NB4 (cell line): ENCODE measurements around the gene DDX47.

ENCODE experiments used
- DNase-seq: peaks from one replicate; pipeline ENCODE4 v3.0.0; 2010; ENCODE audit warnings: low read depth
- H3K4me3 ChIP-seq: one replicate; pipeline ENCODE4 v1.5.1; 2011; ENCODE audit warnings: mild to moderate bottlenecking, low read depth, low read length, moderate library complexity
- CTCF ChIP-seq: IDR thresholded peaks from one replicate; pipeline ENCODE4 v1.5.1; 2012; ENCODE audit warnings: low read depth, low read length
- MAX ChIP-seq: IDR thresholded peaks from 2 replicates; pipeline ENCODE4 v1.6.1; 2011; ENCODE audit warnings: low read depth, low read length
- MYC ChIP-seq: IDR thresholded peaks from 2 replicates; pipeline ENCODE4 v1.6.1; 2011; ENCODE audit warnings: low read depth, low read length
- POLR2A ChIP-seq: IDR thresholded peaks from 2 replicates; pipeline ENCODE4 v1.6.1; 2011; ENCODE audit warnings: mild to moderate bottlenecking; ENCODE audit not compliant: insufficient read length; ENCODE audit errors: extremely low read depth

The DDX47 gene

GRCh38 chr12:12877153-12877768 lies 64.1 kb downstream of the DDX47 start:
- DNase-seq: no peak
- no peak overlapping the region for H3K4me3 ChIP-seq
- TF ChIP-seq MYC (no peak), MAX (no peak), CTCF (no peak), POLR2A (no peak)

- DNase-seq: no peak
- H3K4me3 ChIP-seq: no peak overlapping the region
Observed at GRCh38 chr12:12877781-12878455, 64.8 kb downstream of the DDX47 start.

More at GRCh38 chr12:12877781-12878455, 64.8 kb downstream of the DDX47 start:
- no peak for TF ChIP-seq MAX
- TF ChIP-seq POLR2A: no peak
- no peak for TF ChIP-seq CTCF
- TF ChIP-seq MYC: no peak
